GM10248 (cell line): Measurements from ENCODE around the gene IFNL3.

Source experiments
- CTCF ChIA-PET: fragments of 300-600 bp; sonication (Branson Sonifier 250); formaldehyde crosslinking; extraction: SDS; loops from one replicate; lab custom pipeline; 2021; ENCODE audit warnings: antibody characterized with exemption; lab: Yijun Ruan, JAX
- POLR2A ChIA-PET: fragments of 350-650 bp; sonication (Branson Sonifier 250); formaldehyde crosslinking; extraction: SDS; loops from one replicate; lab custom pipeline; 2020; ENCODE audit warnings: antibody characterized with exemption; lab: Yijun Ruan, JAX
- DNase-seq: peaks from one replicate; pipeline ENCODE4 v3.0.0; 2012; ENCODE audit errors: extremely low spot score
- CTCF ChIP-seq: IDR thresholded peaks from 2 replicates; pipeline ENCODE4 v1.5.1; 2012; ENCODE audit warnings: mild to moderate bottlenecking, low read depth; ENCODE audit errors: extremely low read depth, missing control alignments, control extremely low read depth

IFNL3 gene

DNA sequence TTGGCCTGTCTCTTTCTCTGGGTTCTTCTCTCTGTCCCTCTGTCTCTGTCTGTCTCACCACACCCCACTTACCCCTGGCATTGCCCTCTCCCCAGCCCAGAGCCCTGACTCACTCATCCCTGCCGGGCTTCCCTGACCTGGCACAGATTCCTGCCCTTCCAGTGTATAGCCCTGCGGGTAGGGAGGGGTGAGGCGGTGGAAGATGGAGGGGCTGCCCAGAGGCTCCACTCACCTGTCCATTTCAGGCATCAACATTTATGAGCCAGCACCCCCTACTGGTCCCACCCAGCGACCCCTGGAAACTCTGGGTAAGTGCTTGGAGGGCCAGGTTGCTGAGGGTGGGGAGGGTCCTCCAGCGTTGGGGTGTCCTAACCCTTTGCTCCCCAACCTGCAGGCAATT lies 47.0 kb downstream of the IFNL3 start:
- TF ChIP-seq CTCF = no peak
- ChIA-PET CTCF (no interaction called here), POLR2A (no interaction called here)
- DNase-seq = no peak

DNA sequence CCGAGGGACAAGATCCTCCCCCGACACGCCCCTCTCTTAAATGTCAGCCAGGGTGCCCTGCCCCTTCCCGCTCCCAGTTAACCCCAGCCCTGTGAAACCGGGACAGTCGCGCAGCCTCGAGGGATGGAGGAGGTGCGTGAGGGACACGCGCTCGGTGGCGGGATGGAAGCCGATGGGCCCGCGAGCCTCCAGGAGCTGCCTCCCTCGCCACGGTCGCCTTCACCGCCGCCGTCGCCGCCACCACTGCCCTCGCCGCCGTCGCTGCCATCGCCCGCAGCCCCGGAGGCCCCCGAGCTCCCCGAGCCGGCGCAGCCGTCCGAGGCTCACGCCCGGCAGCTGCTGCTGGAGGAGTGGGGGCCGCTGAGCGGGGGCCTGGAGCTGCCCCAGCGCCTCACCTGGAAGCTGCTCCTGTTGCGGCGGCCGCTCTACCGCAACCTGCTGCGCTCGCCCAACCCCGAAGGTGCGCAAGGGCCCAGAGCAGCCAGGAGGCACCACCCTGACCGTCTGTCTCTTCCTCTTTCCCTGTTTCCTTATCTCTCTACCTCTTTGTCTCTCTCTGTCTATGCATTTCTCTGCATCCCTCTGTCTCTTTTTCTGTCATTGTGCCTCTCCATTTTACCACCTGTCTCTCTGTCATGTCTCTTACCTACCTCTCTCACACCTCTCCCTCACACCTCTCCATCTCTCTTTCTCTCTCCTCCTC lies 47.8 kb downstream of the IFNL3 start, which contains the start of gene NCCRP1:
NCCRP1 (plus strand) TSS at position 105 of the 703 bp plus-strand sequence; CDS start at position 124, 19 bp downstream.
- no peak for TF ChIP-seq CTCF
- POLR2A ChIA-PET = no interaction called here
- CTCF ChIA-PET = no interaction called here
- DNase-seq = no peak

GRCh38 chr19:39196320-39196719 lies 48.5 kb downstream of the IFNL3 start:
- no peak for TF ChIP-seq CTCF
- ChIA-PET CTCF (interaction anchor here (0.8 to 1.2 kb wide), 2 partner anchors 21 to 74 kb away, joined by 3 read pairs; no protein-coding TSS in a partner anchor), POLR2A (no interaction called here)
- DNase-seq = no peak

GRCh38 chr19:39195755-39196154 lies 49.1 kb downstream of the IFNL3 start:
- CTCF ChIA-PET = interaction anchor here (0.8 to 1.2 kb wide), 2 partner anchors 21 to 74 kb away, joined by 3 read pairs; no protein-coding TSS in a partner anchor
- POLR2A ChIA-PET = no interaction called here
- no peak for DNase-seq
- no peak for TF ChIP-seq CTCF

DNA sequence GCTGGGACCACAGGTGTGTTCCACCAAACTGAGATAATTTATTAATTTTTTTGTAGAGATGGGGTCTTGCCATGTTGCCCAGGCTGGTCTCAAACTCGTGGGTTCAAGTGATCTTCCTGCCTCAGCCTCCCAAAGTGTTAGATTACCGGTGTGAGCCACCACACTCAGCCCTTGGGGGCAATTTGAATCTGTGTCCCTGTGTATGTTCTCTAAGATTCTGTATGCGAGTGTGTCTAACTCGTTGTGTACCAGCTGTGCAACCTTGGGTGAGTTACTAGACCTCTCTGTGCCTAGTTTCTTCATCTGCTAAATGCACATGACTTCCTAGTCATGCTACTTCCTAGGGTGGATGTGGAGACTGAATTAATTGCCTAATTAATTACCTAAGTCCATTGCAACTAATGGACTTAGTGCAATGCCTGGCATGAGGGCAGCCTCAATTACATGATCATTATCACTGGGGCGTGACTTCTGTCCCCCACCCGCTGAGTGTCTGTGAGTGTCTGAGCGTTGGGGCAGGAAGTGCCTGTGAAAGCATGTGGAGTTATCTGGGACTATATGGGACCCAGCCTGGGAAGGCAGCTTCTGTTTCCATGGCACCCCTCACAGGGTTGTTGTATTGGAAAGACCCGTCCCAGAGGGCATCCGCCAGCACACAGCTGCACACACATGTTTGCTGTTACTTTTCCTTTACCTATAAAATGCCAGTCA lies 49.8 kb downstream of the IFNL3 start:
- ChIA-PET POLR2A (no interaction called here), CTCF (interaction anchor here (1.2 kb wide), 1 partner anchor 73 kb away, joined by 3 read pairs; no protein-coding TSS in a partner anchor)
- DNase-seq = no peak
- no peak for TF ChIP-seq CTCF

- ChIA-PET POLR2A (no interaction called here), CTCF (no interaction called here)
- no peak for DNase-seq
- no peak for TF ChIP-seq CTCF
Observed at GRCh38 chr19:39193803-39194202, 51.0 kb downstream of the IFNL3 start.
